HFFc6 (cell line): ENCODE data around the gene DPH2. TPM values are rescaled to one million over a fixed set of nuclear protein-coding genes. Genes with fewer than 3 reads are reported as not detected.

ENCODE experiments used
- DNase-seq: peaks from one replicate; pipeline ENCODE4 v3.0.0-alpha.2; 2018
- H3K27ac Mint-ChIP-seq: 2 replicates; pipeline ENCODE4 v1.8.0; 2020; ENCODE audit warnings: mild to moderate bottlenecking, mixed read lengths
- H3K27me3 Mint-ChIP-seq: 2 replicates; pipeline ENCODE4 v1.8.0; 2021; ENCODE audit warnings: mild to moderate bottlenecking, moderate library complexity, mixed read lengths; ENCODE audit not compliant: insufficient read depth
- H3K36me3 Mint-ChIP-seq: 2 replicates; pipeline ENCODE4 v1.8.0; 2021; ENCODE audit warnings: low read depth, mixed read lengths
- H3K4me1 Mint-ChIP-seq: 2 replicates; pipeline ENCODE4 v1.8.0; 2020; ENCODE audit warnings: low read depth, mixed read lengths
- H3K4me3 Mint-ChIP-seq: 2 replicates; pipeline ENCODE4 v1.8.0; 2020; ENCODE audit warnings: mild to moderate bottlenecking, moderate library complexity, mixed read lengths
- H3K9me3 Mint-ChIP-seq: 2 replicates; pipeline ENCODE4 v1.8.0; 2020; ENCODE audit warnings: mild to moderate bottlenecking, mixed read lengths
- total RNA-seq, 6 experiments: library from RNA; stranded (reverse); fragmentation: NEBNext Ultra II Directional; extraction: Animal tissue kit (Norgen Biotek cat#: 25700); gene quantifications; 2 replicates in 1 of 6; 3 replicates in 5 of 6; pipeline ENCODE4 v1.2.3, GENCODE V29; 2021
- TF ChIP-seq, protein P1 (sequence below): fragments of 200-600 bp; sonication (generic); IDR thresholded peaks from 2 replicates; pipeline ENCODE4 v1.5.0; 2021; ENCODE audit warnings: antibody characterized with exemption, mild to moderate bottlenecking

The DPH2 gene
- total RNA-seq, 6 experiments from 2014 or later = 19.1 to 22.7 (median 20.8) TPM

- Mint-ChIP-seq H3K4me1 (peaks cover 19% of the 10 kb centered on the region), H3K36me3 (no peaks in the 10 kb centered on the region), H3K4me3 (no peak overlapping the region), H3K27ac (no peak overlapping the region), H3K9me3 (no peaks in the 10 kb centered on the region), H3K27me3 (peaks cover 10% of the 10 kb centered on the region; the same call in 1 of the 2 replicates)
- TF ChIP-seq, protein P1, sequence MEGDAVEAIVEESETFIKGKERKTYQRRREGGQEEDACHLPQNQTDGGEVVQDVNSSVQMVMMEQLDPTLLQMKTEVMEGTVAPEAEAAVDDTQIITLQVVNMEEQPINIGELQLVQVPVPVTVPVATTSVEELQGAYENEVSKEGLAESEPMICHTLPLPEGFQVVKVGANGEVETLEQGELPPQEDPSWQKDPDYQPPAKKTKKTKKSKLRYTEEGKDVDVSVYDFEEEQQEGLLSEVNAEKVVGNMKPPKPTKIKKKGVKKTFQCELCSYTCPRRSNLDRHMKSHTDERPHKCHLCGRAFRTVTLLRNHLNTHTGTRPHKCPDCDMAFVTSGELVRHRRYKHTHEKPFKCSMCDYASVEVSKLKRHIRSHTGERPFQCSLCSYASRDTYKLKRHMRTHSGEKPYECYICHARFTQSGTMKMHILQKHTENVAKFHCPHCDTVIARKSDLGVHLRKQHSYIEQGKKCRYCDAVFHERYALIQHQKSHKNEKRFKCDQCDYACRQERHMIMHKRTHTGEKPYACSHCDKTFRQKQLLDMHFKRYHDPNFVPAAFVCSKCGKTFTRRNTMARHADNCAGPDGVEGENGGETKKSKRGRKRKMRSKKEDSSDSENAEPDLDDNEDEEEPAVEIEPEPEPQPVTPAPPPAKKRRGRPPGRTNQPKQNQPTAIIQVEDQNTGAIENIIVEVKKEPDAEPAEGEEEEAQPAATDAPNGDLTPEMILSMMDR = no peak
- no peak for DNase-seq
These were observed 23.6 kb downstream of the DPH2 start for GRCh38 chr1:43993206-43993914.

DNA sequence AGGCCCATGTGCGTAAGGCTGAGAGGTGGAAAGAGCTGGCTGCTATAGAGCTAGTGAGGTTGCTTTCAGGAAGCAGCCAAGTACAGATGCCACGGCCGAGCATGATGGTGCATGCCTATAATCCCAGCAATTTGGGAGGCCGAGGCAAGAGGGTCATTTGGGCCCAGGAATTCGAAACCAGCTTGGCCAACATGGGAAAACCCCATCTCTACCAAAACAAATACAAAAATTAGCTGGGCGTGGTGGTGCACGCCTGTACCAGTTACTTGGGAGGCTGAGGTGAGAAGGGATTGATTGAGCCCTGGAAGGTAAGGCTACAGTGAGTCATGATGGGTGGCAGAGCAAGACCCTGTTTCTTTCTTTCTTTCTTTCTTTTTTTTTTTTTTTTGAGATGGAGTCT lies 24.3 kb downstream of the DPH2 start:
- H3K27ac Mint-ChIP-seq = no peak overlapping the region
- H3K4me1 Mint-ChIP-seq = peaks cover 19% of the 10 kb centered on the region
- no peak for DNase-seq
- no peaks in the 10 kb centered on the region for H3K9me3 Mint-ChIP-seq
- H3K27me3 Mint-ChIP-seq = peaks cover 10% of the 10 kb centered on the region; the same call in 1 of the 2 replicates
- TF ChIP-seq, protein P1 = no peak
- H3K36me3 Mint-ChIP-seq = no peaks in the 10 kb centered on the region
- no peak overlapping the region for H3K4me3 Mint-ChIP-seq

GRCh38 chr1:43994794-43995790 lies 25.3 kb downstream of the DPH2 start:
- Mint-ChIP-seq H3K27ac (no peak overlapping the region), H3K4me1 (peaks cover 19% of the 10 kb centered on the region), H3K36me3 (no peaks in the 10 kb centered on the region), H3K9me3 (no peaks in the 10 kb centered on the region), H3K27me3 (peaks cover 7% of the 10 kb centered on the region; the same call in 1 of the 2 replicates), H3K4me3 (no peak overlapping the region)
- no peak for DNase-seq
- TF ChIP-seq, protein P1 = peak; percentile 60

DNA sequence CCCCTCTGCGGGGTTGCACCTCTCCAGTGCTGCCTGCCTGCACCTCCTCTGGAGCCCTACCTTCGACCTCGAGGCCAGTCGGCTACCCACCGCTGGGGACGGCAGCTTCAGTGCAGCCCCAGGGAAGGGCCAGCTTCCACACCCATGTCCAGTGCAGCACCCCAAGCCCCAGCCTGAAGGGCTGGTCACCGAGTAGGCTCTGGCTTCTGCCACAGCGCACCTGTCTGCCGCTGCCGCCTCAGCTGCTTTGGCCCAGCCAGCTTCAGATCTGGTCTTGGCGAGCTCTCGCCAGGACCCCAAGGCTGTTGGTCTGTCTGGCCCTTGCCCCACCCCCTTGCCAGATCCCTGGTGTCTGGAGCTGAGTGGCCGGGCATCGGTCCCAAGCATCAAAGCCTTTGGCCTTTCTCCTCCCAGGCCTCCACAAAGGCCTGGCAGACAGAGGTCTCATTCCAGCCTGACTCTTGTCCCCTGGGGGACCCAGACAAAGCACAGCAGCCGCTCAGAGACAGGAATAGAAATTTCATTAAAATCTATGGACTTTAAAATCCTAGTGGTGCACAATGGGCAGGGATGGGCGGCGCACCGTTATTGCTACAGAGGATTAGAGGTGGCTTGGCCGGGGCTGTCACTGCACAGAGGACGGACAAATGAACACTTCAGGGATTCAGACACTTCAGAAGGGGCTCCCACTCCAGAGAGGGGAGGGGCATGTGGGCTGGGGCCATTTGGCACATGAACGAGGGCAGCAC lies 26.3 kb downstream of the DPH2 start:
- peaks cover 4% of the 10 kb centered on the region; the same call in 1 of the 2 replicates for H3K27me3 Mint-ChIP-seq
- H3K4me3 Mint-ChIP-seq = no peak overlapping the region
- H3K36me3 Mint-ChIP-seq = 0 out of 2 replicates have a peak, but pooled peaks cover 2% of the 10 kb centered on the region
- H3K27ac Mint-ChIP-seq = no peak overlapping the region
- DNase-seq = no peak
- TF ChIP-seq, protein P1 = no peak
- peaks cover 14% of the 10 kb centered on the region for H3K4me1 Mint-ChIP-seq
- H3K9me3 Mint-ChIP-seq = no peaks in the 10 kb centered on the region

DNA sequence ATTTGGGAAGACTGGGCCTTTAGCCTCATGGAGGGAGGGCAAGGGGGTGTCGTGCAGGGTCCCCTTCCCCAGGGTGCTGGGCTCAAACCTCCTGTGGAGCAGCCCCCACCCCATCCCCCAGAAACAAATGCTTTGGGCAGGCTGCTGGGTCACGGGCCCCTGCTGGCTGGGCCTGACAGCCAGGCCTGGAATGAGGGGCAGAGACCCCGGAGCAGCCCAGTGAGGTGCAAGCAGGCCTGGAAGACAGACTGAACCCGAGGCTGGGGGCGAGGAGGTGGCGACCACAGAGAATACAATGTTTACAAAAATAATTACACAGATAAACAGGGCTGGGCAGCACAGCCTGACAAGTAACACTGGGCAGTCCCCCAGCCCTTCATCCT lies 26.9 kb downstream of the DPH2 start:
- TF ChIP-seq, protein P1 = no peak
- DNase-seq = no peak
- H3K4me1 Mint-ChIP-seq = peaks cover 12% of the 10 kb centered on the region
- H3K27ac Mint-ChIP-seq = no peak overlapping the region
- 0 out of 2 replicates have a peak, but pooled peaks cover 4% of the 10 kb centered on the region for H3K36me3 Mint-ChIP-seq
- no peaks in the 10 kb centered on the region for H3K9me3 Mint-ChIP-seq
- H3K4me3 Mint-ChIP-seq = no peak overlapping the region
- peaks cover under 1% of the 10 kb centered on the region; the same call in 1 of the 2 replicates for H3K27me3 Mint-ChIP-seq
